ENCODE results near the gene ZFHX3.
"Not testable (repeated sequence)": the region's sequence is repeated elsewhere in the genome, so short reads cannot be mapped to it uniquely, and the experiment has no call there.

ZFHX3 gene

GRCh38 chr16:73023752-73024570 is 24.0 kb downstream of the ZFHX3 start:
- DNase-seq: no peak

DNA sequence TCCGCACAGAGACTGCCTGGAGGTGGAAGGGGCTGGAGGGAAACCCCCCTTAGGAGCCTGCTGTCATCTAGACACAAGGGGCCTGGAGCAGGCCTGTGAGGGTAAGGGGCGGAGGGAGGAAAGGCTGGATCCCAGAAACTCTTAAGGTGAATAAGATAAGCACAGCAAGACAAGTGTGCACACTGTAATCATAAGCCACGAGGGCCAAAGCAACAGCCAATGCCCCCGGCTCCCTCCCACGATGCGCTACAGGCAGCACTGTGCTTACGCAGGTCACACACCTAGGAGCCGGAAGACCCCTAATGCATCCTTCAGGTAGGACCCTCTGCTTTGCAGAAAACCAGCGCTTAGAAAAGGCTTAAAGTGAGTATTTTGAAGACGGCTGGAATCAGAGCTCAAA is 24.6 kb downstream of the ZFHX3 start:
- no peak for DNase-seq

DNA sequence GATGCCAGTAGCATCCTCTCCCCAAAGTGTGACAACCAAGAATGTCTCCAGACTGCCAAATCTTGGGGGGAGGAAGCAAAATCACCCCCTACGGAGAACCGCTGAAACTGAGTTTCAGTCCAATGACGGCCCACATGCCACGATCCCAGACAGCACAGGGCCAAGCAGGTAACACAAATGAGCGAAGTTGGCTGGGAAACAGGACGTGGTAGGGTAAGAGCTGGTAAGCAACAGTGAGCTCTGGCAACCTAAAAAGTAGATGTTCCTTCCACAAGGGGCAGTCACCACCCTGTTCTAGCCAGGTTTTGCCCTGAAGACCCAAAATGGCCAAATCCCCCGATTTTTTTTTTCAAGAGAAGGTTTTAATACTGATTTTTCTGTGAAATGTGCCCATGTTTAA is 25.4 kb downstream of the ZFHX3 start:
- DNase-seq: no peak

DNA sequence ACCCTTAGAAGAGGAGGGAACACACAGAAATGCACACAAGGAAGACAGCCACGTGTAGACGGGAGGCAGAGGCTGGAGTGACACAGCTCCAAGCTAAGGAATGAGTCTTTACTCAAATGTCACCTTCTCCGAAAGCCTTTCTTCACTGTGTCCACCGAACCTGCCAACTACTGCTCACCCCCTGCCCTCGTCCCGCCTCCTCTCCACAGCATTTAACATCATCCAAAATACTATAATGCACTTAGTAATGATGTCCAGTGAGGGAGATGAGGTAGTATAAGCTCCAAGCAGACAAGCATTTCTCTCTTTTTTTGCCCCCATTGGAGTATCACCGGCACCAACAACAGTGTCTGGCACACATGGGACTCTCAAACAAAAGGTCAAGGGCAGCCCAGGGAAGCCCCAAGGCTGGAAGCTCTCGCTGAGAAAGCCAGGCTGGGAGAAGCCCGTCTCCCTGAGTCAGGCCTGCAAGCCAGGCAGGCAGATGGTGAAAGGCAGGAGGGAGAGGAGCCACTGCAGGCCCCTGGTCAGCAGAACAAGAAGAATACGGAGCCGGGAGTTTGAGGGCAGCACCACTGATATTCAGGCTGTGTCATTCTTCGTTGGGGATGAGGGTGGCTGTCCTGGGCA is 25.9 kb downstream of the ZFHX3 start:
- DNase-seq: no peak

DNA sequence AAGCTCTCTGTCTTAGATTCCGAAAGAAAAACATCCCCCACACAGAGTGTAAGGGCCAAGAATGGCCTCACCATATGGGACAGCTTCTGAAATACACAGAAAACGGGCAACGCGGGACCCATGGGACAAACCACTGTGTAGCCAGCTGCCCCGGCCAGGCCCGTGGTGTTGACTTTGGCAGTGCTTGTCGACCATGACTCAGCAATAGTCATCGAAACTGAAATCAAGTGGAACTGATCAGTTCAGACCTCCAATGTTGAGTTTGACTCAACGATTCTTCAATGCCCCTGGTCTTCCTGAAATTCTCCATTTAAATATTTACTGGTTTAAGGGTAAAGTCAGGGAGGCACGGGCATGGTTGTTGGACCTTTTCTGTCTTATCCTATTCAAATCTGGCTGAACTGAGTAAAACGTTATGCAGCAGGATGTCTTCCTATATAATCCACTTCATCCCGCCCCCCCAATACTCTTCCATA is 27.5 kb downstream of the ZFHX3 start:
- peak in 11 of 56 donors; percentile 4 to 32 (median 16) for DNase-seq

- DNase-seq: no peak
Observed at GRCh38 chr16:73019457-73020362, 28.2 kb downstream of the ZFHX3 start.

DNA sequence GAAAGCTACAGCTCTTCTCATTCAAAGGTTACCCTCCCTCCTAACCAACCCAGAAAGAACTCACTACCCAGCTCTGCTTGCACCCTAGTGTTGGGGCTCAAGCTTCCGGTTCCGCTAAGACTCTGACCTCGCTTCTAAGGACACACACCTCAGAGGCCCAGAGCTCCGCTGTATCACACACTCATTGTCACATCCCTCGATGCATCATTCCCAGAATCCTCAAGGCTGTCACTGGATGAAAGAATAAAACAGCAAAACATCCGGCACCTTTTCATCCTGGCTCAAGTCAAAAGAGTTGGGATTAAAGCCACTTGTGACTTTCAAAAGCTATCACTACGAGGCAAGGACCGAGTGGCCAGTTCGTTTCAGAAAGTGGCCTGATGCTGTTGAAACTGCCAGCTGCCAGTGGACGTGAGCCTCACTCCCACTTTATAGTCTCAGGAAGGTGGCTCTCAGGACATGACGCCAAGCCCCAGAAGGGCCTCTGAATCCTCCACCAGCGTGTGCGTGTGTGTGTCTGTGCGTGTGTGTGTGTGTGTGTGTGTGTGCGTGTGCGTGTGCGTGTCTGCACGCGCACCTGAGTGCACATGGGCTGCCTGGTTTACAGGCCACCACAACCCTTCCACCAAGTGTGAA is 29.0 kb downstream of the ZFHX3 start:
- no peak for DNase-seq

- no peak for DNase-seq
Observed at GRCh38 chr16:73017321-73017720, 30.6 kb downstream of the ZFHX3 start.

DNA sequence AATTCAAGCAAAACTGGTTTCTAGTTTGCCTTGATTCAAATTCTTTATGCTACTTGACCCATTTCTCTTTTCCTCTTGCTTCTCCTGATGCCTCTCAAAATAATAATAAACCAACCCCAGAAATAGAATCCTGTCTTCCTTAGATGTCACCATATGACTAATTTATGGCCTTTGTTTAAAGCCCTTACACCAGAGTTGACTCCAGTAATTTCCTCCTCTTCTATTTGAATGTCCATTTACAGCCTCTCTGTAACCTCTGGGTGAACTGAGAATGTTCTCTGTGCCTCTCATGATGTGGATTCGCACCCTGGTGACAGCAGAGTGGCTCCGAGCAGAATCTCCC is 31.5 kb downstream of the ZFHX3 start:
- no peak for DNase-seq

- DNase-seq: no peak
Observed at GRCh38 chr16:73015612-73016487, 32.1 kb downstream of the ZFHX3 start.

- no peak for DNase-seq
Observed at GRCh38 chr16:73014768-73015167, 33.2 kb downstream of the ZFHX3 start.

DNA sequence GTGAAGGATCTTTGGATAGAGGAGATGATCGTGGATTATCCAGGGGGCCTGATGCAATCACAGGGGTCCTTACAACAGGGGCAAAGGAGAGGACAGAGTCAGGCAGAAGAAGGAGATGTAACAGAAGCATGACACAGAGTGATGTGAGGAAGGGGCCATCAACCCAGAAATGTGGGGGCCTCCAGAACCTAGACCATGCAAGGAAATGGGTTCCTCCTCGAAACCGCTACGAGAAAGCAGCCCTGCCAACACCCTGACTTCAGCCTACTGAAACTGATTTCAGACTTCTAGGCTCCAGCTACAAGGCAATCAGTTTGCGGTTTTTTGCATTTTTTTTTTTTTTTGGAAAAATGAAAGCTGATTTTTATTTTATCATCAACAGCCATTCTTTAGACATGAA is 34.0 kb downstream of the ZFHX3 start:
- DNase-seq: no peak

GRCh38 chr16:73012341-73012740 is 35.6 kb downstream of the ZFHX3 start:
- no peak for DNase-seq

GRCh38 chr16:73011926-73012325 is 36.0 kb downstream of the ZFHX3 start:
- DNase-seq: no peak

DNA sequence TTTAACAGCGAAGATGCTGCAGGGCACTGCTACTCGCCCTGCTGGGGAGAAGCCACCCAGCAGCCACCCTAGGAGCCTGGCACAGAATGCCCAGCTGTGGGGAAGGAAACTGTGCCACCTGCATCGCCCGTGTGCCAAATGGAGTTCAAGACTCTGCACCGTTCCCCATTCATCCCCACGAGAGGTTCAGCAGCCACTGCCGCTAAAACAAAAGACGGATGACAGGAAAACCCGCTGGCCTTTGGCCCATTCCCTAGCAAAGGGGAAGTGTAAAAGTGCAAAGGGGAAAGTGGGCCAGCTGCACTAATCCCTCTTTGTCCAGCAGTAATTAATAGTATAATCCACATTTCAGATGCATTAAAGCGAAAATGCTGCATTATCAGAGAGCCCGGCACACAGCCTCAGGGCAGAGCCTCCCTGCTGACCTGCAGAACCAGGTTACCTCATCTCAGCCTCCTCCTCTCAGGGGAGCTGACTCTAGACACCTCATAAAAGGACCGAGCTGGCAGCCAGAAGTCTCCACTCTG is 37.7 kb downstream of the ZFHX3 start:
- DNase-seq: peak in 2 of 56 donors; percentile 22 to 48

DNA sequence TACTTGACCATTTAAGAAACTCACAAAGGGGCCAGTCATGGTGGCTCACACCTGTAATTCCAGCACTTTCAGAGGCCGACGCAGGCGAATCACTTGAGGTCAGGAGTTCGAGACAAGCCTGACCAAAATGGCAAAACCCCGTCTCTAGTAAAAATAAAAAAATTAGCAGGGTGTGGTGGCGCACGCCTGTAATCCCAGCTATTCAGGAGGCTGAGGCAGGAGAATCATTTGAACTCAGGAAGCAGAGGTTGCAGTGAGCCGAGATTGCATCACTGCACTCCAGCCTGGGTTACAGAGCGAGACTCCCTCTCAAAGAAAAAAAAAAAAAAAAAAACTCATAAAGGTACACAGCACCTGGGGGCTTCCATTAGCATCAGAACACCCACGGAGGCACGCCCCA is 38.2 kb downstream of the ZFHX3 start:
- not testable (repeated sequence) for DNase-seq

GRCh38 chr16:73006026-73006425 is 41.9 kb downstream of the ZFHX3 start:
- DNase-seq: no peak

DNA sequence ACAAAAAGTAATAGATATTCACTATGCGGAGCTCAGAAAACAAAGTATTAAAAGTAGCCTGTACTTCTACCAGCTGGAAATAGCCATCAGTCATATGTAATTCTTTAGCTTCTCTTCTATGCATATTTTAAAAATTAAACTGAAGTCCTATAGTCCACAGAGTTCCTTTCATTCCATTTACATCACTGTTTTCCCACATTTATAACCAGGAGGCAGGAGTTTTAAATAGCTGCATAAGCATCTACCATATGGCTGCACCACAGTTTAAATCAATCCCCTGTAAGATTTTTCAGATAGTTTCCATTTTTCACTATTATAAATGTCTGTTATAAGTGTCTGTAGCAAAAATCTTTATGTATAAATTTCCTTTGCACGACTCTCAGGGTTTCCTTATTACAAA is 45.1 kb downstream of the ZFHX3 start:
- DNase-seq: no peak

DNA sequence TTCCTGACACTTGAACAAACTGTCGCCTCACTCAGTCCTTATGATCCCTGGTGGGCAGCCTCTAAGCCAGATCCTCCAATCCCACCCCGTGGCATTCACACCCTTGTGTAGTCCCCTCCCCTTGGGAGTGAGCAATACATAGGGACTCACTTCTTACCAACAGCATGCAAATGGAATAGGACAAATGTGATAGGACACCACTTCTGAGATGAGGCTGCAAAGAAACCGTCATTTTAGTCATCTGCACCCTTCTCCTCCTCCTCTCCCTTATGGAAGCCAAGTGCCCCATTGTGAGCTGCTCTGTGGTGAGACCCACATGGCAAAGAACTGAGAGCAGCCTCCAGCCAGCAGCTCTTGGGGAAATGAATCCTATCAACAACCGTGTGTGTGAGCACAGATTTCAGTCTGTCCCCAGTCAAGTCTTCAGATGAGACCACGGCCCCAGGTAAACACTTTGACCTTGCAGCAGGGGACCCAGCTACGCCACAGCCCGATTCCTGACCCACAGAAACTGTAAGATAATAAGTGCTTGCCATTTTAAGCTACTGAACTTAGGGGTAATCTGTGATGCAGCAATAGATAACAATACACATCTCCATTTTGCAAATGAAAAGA is 46.9 kb downstream of the ZFHX3 start:
- no peak for DNase-seq
